GM12874 (cell line): Measurements from ENCODE around the gene MAGOHB.

Experiments
- CTCF ChIP-seq: IDR thresholded peaks from 2 replicates; pipeline ENCODE4 v1.5.1; 2011; ENCODE audit warnings: low read depth, mild to moderate bottlenecking, control low read depth, low read length, moderate library complexity; ENCODE audit not compliant: insufficient read depth

The MAGOHB gene

GRCh38 chr12:10554228-10554755 is 59.1 kb downstream of the MAGOHB start:
- TF ChIP-seq CTCF, result no peak
